Vagina (tissue), 2 donors: ENCODE data around the gene KPNA3.

Experiments used
- CTCF ChIP-seq, 3 experiments: fragments of 450-650 bp in 2 of 3; fragments of 200-600 bp in 1 of 3; sonication (generic) in 1 of 3; IDR thresholded peaks; one replicate each; pipeline ENCODE4 v1.5.1; 2017 to 2019; ENCODE audit warnings: antibody characterized with exemption in 3 of 3, mild to moderate bottlenecking in 2 of 3, moderate library complexity in 2 of 3
- POLR2A ChIP-seq, 2 donors: fragments of 450-650 bp; IDR thresholded peaks; one replicate each; pipeline ENCODE4 v1.6.1; 2017; ENCODE audit warnings: antibody characterized with exemption in 2 of 2, mild to moderate bottlenecking in 2 of 2, moderate library complexity in 2 of 2
- POLR2AphosphoS5 ChIP-seq, 2 donors: sonication (generic); formaldehyde crosslinking; IDR thresholded peaks; one replicate each; pipeline ENCODE4 v1.9.0; 2017; ENCODE audit warnings: antibody characterized with exemption in 2 of 2, mild to moderate bottlenecking in 2 of 2, low read depth in 1 of 2; ENCODE audit not compliant: insufficient read depth in 1 of 2

DNA sequence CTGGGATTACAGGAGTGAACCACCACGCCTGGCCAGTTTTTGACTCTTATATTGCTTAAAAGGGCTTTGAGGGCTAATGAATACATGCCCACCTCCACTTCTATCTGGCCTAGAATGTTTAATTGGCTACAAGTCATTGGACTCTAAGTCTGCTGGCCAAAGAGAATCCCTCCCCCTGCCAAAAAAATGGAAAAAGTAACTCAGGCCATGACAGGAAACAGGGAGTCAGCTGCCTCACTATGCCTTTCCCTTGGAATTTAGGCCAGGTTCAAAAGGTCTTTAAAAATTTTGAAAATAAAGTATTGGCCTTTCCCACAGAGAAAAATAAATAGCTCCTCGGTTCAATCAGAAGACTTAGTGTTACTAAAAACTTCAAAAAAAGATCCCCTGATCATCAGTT is 34.9 kb upstream of the KPNA3 start:
- no peak for TF ChIP-seq CTCF (IDR thresholded peaks at IDR 0.05)
- TF ChIP-seq POLR2A (IDR thresholded peaks at IDR 0.05) = no peak
- TF ChIP-seq POLR2AphosphoS5 (IDR thresholded peaks at IDR 0.05; ENCODE audit: insufficient read depth in 1 of 2, low read depth in 1 of 2) = no peak
